NOMO-1 (cell line): Measurements from ENCODE around the gene RMND5B.
"Not testable (repeated sequence)": the region's sequence is repeated elsewhere in the genome, so short reads cannot be mapped to it uniquely, and the experiment has no call there.

Experiments
- DNase-seq, 2 experiments: peaks; one replicate each; lab custom pipeline; 2025; ENCODE audit not compliant: unreplicated experiment in 2 of 2; lab: John Stamatoyannopoulos, UW

RMND5B gene

GRCh38 chr5:178162481-178162880 is 31.7 kb downstream of the RMND5B start:
- DNase-seq: no peak

- peak; percentile 67 to 80 for DNase-seq
These were observed 33.2 kb downstream of the RMND5B start for GRCh38 chr5:178163772-178164735.

- no peak for DNase-seq
These were observed 34.8 kb downstream of the RMND5B start for GRCh38 chr5:178165581-178165980.

GRCh38 chr5:178170455-178170854 is 39.6 kb downstream of the RMND5B start:
- DNase-seq: no peak

- no peak for DNase-seq
These were observed 43.6 kb downstream of the RMND5B start for GRCh38 chr5:178174456-178174855.

GRCh38 chr5:178176791-178177190 is 46.0 kb downstream of the RMND5B start:
- DNase-seq: no peak

- no peak for DNase-seq
These were observed 46.8 kb downstream of the RMND5B start for GRCh38 chr5:178177569-178177968.

- DNase-seq: no peak
These were observed 49.5 kb downstream of the RMND5B start for GRCh38 chr5:178180141-178180863.

- peak; percentile 49 to 84 for DNase-seq
These were observed 51.5 kb downstream of the RMND5B start for GRCh38 chr5:178182158-178182876.

GRCh38 chr5:178186427-178186826 is 55.6 kb downstream of the RMND5B start:
- DNase-seq: peak in 1 of 2 experiments; percentile 58

- no peak for DNase-seq
These were observed 56.2 kb downstream of the RMND5B start, which contains the start of gene GMCL2 for GRCh38 chr5:178187014-178187413. TSS of gene GMCL2 (minus strand) at chr5:178187371. CDS start at chr5:178187299, 72 bp downstream.

GRCh38 chr5:178189433-178189832 is 58.6 kb downstream of the RMND5B start:
- DNase-seq: no peak

- no peak for DNase-seq
These were observed 60.8 kb downstream of the RMND5B start for GRCh38 chr5:178191661-178192060.

- no peak for DNase-seq
These were observed 61.4 kb downstream of the RMND5B start for GRCh38 chr5:178192244-178192643.

- DNase-seq: no peak
These were observed 62.0 kb downstream of the RMND5B start for GRCh38 chr5:178192787-178193186.

- DNase-seq: no peak
These were observed 62.5 kb downstream of the RMND5B start for GRCh38 chr5:178193251-178193809.

GRCh38 chr5:178194026-178194425 is 63.2 kb downstream of the RMND5B start:
- peak in 1 of 2 experiments; percentile 32 for DNase-seq

- no peak for DNase-seq
These were observed 65.5 kb downstream of the RMND5B start for GRCh38 chr5:178196281-178196812.

- DNase-seq: no peak
These were observed 66.2 kb downstream of the RMND5B start for GRCh38 chr5:178196986-178197385.

GRCh38 chr5:178198151-178198550 is 67.3 kb downstream of the RMND5B start:
- DNase-seq: not testable (repeated sequence)
